ENCODE measurements around the gene NECTIN2. TPM values are rescaled to one million over a fixed set of nuclear protein-coding genes. Genes with fewer than 3 reads are reported as not detected.

The NECTIN2 gene
- polyA plus RNA-seq (2014; cell fraction: cytosol; rRNA removed), result 7.6 and 16.4 TPM in 2 replicates
- polyA plus RNA-seq (2014; cell fraction: nucleus; rRNA removed), result 3.0 and 4.2 TPM in 2 replicates

DNA sequence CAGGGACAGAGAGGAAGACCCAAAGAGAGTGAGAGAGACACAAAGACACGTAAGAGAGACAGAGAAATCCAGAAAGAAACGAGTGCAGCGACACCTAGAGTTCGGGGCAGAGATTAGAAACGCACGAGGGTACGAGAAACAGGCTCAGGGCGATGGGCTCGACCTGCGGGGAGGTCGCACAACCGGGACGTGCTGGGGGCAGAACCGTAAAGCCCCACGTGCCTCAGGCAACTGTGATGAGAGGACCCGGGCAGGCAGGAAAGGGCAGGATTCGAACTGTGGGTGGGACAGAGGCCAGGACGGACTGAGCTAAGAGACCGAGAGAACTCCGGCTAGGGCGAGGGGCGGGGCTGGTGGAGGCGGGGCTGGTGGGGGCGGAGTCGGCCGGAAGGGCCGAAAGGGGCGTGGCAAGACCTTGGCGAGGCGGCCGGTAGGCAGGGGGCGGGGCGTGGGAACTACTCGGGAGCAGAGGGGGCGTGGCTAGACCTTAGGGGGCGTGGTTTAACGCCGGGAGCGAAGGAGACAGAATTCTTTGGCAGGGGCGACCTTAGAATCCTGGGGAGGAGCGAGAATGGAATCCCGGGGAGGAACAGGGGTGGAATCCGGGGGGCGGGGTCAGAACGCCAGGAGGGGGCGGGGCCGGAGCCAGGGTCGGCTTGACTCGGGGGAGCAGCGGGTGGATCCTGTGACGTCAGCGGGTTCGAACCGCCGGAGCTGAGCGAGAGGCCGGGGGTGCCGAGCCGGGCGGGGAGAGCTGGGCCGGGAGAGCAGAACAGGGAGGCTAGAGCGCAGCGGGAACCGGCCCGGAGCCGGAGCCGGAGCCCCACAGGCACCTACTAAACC, at the start of gene NECTIN2:
Gene NECTIN2 (plus strand): TSS at position 686 of the 843 bp plus-strand sequence. CDS start 229 bp downstream, outside the sequence.
- DNase-seq (ENCODE audit: low spot score), result peak; percentile 81

GRCh38 chr19:44796701-44797115, 49.4 kb upstream of the NECTIN2 start:
- no peak for DNase-seq (ENCODE audit: low spot score)

DNA sequence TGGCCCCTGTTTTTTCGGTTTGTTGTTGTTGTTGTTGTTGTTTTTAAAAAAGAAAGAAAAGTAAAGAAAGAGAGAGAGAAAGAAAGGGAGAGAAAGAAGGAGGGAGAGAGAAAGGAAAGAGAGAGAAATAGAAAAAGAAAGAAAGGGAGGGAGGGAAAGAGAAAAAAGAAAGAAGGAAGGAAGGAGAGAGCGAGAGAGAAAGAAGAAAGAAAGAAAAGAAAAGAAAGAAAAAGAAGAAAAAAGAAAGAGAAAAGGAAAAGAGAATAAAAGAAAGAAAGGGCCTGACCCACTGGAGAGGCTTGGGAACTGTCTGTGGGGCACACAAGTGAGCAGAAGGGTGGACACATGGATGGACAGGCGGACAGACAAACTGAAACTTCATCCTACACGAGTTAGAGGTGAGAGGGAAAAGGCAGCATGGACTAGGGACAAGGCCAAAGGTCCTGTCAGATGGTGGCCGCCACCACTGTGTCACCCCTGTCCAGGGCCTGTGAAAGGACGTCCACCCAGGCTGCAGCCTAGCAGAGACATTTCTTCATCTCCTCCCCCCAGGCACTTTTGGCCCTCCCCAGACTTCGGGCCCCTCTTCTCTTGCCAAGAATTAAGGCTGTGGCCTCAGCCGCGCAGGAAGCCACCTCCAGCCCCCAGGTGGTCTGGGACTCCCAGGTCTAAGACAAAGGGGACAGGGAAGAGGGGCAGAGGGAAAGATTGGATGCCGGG, 46.3 kb upstream of the NECTIN2 start:
- DNase-seq (ENCODE audit: low spot score), result no peak

GRCh38 chr19:44800461-44800860, 45.6 kb upstream of the NECTIN2 start:
- DNase-seq (ENCODE audit: low spot score), result peak; percentile 62

GRCh38 chr19:44803442-44804428, 42.4 kb upstream of the NECTIN2 start:
- no peak for DNase-seq (ENCODE audit: low spot score)

DNA sequence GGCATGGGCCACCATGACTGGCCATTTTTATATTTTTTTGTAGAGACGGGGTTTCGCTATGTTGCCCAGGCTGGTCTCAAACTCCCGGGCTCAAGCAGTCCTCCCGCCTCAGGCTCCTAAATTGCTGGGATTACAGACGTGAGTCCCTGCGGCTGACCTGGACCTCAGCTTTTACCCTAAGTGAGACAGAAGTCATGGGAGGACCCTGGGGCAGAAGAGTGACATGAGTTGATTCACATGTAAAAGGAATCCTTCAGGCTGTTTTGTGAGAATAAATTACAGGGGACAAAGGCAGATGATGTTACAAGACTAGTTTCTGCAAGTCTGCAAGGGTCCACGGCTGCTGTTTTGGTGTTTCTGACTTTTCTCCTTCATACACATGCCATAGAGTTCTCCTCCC, 39.8 kb upstream of the NECTIN2 start:
- no peak for DNase-seq (ENCODE audit: low spot score)

DNA sequence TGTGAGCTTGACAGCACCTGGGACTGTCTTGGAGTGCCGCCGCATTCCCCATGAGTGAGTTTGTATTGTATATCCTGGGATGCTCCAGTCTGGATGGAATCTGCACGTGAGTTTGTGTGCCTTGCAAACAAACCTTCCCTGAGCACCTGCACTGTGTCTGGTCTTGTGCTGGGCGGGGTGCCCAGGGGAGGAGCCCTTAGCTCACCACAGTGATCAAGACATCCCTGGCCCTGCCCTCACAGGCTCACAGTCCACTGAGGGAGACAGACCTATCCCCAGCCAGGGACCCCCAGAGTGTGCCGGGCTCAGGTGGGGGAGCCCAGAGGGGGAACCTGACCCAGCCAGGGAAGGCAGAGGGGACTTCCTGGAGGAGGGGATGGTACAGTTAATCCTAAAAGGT, 38.9 kb upstream of the NECTIN2 start:
- DNase-seq (ENCODE audit: low spot score), result no peak

GRCh38 chr19:44807652-44808462, 38.2 kb upstream of the NECTIN2 start:
- DNase-seq (ENCODE audit: low spot score), result no peak

GRCh38 chr19:44808463-44809371, 37.4 kb upstream of the NECTIN2 start, which contains the start of gene BCAM:
TSS of gene BCAM (plus strand) at chr19:44809103. CDS start at chr19:44809125, 22 bp downstream.
- no peak for DNase-seq (ENCODE audit: low spot score)

GRCh38 chr19:44809577-44810233, 36.4 kb upstream of the NECTIN2 start:
- DNase-seq (ENCODE audit: low spot score), result no peak

GRCh38 chr19:44810234-44811121, 35.6 kb upstream of the NECTIN2 start:
- DNase-seq (ENCODE audit: low spot score), result no peak

GRCh38 chr19:44811122-44811419, 35.0 kb upstream of the NECTIN2 start:
- DNase-seq (ENCODE audit: low spot score), result no peak

DNA sequence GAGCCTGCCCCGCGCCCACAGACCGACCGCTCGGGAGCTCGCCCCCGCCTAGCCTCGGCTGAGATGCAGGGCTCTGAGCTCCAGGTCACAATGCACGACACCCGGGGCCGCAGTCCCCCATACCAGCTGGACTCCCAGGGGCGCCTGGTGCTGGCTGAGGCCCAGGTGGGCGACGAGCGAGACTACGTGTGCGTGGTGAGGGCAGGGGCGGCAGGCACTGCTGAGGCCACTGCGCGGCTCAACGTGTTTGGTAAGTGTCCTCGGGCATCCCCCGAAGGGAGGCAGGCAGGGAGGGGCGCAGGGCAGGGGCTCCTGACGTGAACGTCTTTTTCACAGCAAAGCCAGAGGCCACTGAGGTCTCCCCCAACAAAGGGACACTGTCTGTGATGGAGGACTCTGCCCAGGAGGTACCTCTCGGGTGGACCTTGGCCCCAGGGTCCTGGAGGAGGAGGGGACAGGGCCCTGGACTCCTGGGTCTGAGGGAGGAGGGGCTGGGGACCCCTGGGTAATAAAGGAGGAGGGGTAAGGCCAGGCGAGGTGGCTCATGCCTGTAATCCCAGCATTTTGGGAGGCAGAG, 33.9 kb upstream of the NECTIN2 start:
- no peak for DNase-seq (ENCODE audit: low spot score)

GRCh38 chr19:44813070-44813840, 32.8 kb upstream of the NECTIN2 start:
- no peak for DNase-seq (ENCODE audit: low spot score)

- no peak for DNase-seq (ENCODE audit: low spot score)
These were observed 32.1 kb upstream of the NECTIN2 start for GRCh38 chr19:44813841-44814470.

DNA sequence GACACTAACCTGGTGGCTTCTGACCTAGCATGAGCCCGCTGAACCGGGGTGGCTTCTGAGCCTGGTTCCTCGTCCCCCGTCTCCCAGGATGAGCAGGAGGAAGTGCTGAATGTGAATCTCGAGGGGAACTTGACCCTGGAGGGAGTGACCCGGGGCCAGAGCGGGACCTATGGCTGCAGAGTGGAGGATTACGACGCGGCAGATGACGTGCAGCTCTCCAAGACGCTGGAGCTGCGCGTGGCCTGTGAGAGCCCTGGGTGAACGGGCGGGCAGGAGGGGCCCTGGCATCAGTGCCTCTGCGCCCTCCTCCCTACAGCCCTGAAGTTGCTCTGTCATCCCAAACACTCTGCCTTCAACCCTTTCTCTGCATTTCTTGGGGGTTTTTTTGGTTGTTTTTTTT, 31.6 kb upstream of the NECTIN2 start:
- DNase-seq (ENCODE audit: low spot score), result no peak
